D721Med (cell line): ENCODE data around the gene HAND1.

Experiments
- DNase-seq: peaks from one replicate; pipeline ENCODE4 v3.0.0; 2011; ENCODE audit warnings: low spot score; ENCODE audit not compliant: insufficient read length
- FAIRE-seq: peaks from 2 replicates; lab custom pipeline; 2011; peaks lifted over from hg19 to GRCh38; lab: Jason Lieb, UNC
- TF ChIP-seq, protein P1 (sequence below): IDR thresholded peaks from 2 replicates; pipeline ENCODE4 v1.5.1; 2012; ENCODE audit warnings: mild to moderate bottlenecking, control low read depth; ENCODE audit not compliant: insufficient read depth; ENCODE audit errors: missing control alignments

Gene HAND1

DNA sequence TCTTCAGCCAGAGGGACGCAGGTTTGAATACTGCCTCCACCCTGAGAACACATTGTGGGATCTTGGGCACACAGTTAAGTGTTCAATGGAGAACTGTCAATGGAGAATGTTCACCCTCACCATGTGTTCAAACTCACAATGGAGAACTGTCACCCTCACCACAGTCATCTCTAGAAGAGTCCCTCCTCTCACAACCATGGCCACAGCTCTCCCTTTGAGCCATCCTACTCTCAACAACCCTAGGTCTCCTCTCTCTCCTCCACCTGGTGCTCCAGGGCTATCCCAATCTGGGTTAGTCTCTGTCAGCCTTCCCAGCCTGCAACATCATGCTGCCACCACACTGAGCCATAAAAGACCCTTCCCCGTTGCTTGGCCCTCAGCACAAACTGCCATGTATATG, 36.3 kb upstream of the HAND1 start:
- no peak for FAIRE-seq
- TF ChIP-seq, protein P1, sequence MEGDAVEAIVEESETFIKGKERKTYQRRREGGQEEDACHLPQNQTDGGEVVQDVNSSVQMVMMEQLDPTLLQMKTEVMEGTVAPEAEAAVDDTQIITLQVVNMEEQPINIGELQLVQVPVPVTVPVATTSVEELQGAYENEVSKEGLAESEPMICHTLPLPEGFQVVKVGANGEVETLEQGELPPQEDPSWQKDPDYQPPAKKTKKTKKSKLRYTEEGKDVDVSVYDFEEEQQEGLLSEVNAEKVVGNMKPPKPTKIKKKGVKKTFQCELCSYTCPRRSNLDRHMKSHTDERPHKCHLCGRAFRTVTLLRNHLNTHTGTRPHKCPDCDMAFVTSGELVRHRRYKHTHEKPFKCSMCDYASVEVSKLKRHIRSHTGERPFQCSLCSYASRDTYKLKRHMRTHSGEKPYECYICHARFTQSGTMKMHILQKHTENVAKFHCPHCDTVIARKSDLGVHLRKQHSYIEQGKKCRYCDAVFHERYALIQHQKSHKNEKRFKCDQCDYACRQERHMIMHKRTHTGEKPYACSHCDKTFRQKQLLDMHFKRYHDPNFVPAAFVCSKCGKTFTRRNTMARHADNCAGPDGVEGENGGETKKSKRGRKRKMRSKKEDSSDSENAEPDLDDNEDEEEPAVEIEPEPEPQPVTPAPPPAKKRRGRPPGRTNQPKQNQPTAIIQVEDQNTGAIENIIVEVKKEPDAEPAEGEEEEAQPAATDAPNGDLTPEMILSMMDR = no peak
- no peak for DNase-seq

DNA sequence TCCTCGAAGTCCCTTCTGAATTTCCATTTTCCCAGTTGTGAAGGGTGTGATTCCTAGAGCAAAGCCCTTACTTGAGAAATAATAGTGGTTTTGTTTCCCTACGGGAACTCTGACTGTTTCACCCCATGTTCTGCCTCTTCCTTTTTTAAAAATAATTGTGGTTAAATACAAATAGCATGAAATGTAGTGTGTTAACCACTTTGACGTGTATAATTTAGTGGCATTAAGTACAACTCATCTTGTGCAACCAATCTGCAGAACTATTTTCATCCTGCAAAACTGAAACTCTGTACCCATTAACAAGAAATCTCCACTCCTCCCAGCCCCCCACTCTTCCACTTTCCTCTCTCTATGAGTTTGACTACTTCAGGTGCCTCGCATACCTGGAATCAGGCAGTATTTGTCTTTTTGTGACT, 35.6 kb upstream of the HAND1 start:
- no peak for FAIRE-seq

DNA sequence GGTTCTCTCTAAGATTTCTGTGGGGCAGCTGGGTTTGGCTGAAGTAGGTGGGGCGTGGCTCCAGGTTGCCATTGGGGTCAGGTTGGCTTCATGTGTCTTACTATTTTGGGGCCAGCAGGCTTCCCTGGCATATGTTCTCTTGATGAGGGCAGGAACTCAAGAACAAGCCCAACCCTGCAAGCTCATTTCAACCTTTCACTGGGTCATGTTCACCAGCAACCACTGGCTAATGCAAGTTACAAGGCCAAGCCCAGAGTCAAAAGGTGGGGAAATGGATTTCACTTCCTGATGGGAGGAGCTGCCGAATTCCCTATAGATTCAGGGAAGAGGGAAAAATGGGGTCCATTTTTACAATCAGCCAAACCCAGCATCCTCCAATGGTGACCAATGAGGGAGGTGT, 34.0 kb upstream of the HAND1 start:
- DNase-seq = no peak
- FAIRE-seq = no peak
- TF ChIP-seq, protein P1 = no peak

More for the DNA sequence above, 35.6 kb upstream of the HAND1 start:
- TF ChIP-seq, protein P1 = no peak
- DNase-seq = no peak

DNA sequence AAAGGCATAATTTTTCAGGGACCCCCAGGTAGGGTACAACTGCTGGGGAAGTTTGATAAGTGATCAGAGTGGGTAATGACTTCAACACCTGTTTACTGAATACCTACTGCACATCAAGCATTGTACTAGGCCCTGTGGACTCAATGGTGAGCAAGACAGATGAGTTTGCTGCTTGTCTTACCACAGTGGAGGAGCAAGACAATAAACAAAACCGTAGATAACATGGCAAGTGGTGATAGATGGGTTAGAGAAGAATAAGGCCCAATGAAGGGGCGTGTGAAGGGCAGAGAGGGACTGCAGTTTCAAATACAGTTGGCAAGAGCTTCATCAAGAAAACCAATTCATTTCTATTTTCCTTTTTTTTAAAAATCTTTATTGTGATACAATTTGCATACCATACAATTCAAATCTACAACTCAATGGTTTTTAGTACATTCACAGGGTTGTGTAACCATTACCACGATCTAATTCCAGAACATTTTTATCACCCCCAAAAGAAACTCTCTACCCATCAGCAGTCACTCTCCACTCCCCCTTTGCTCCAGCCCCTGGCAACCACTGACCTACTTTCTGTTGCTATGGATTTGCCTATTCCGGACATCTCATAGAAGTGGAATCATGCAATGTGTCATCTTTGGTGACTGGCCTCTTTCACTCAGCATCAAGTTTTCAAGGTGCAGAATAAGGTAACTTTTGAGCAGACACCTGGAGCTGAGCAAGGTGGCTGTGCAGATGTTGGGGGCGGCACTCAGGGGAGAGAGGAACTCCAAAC, 31.9 kb upstream of the HAND1 start:
- FAIRE-seq (no peak), DNase-seq (no peak)
- TF ChIP-seq, protein P1 = no peak

DNA sequence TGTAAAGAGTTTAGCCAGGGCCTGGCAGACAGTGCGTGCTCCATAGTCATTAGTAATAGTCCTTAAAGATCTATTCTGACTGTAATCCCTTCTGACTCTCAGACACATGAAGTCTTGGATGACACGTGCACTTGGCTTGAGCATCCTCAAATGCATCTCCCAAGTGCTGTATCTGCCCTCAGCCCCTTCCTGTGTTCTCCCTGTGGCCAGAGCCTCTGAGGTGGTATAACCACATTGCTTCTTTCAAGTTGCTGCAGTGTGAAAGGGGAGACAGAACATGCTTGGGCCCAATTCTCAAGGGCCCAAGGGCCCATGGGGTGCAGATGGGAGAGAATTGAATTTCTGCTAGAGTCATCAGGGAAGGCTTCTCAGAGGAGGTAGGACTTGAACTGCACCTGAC, 30.1 kb upstream of the HAND1 start:
- FAIRE-seq = no peak
- no peak for DNase-seq
- TF ChIP-seq, protein P1 = no peak

DNA sequence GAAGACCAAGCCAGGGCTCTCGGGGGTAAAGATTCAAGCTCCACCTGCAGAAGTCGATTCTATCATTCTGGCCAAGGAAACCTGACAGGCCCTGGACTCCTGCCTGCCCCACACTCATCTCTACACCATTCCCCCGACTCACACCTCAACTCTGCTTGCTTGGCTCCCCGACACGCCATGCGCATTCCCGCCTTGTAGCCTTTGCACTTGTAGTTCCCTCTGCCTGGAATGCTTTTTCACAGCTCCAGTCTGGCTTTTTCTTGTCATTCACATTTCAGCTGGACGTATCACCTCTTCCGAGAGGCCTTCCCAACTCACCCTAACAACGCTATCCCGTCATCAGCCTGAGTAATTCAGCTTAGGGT, 28.7 kb upstream of the HAND1 start:
- DNase-seq = no peak
- no peak for FAIRE-seq
- TF ChIP-seq, protein P1 = no peak

DNA sequence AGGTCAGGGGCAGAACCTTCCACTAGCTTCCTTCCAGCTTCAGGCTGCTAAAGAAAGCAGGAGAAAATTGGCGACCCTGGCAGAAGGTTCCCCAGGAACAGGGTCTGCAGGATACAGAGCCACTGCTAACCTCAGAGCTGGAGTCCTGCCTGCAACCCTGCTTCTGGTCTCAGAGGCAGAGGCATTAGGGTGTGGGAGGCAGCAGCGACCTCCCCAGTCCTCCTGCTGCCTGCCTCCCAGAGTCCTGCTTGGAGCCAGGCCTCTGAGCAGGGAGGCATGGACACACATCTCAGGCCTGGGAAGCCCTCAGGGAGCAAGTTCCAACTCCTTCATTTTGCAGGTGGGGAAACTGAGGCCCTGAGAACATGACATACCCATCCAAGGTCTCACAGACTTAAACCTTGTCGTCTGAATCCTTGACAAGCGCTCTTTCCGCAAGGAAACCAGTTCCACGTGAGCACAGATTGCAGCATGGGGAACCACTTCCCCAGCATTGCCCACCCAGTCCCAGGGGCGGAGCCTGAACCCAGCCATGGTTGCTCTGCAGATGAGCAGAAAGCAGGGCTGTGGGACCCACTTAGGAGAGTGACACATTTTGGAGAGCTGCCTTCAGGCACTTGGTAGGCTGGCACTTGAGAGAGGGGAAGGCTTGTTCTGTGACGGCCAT, 28.2 kb upstream of the HAND1 start:
- FAIRE-seq = no peak
- DNase-seq = no peak
- TF ChIP-seq, protein P1 = no peak
